Neutrophil (primary cell): ENCODE data around the gene IL19.

Experiments used
- H3K27ac ChIP-seq: fragments of 200-600 bp; sonication (generic); 2 replicates; pipeline ENCODE4 v1.5.1; 2016; ENCODE audit warnings: mild to moderate bottlenecking, moderate library complexity
- H3K27me3 ChIP-seq: fragments of 200-600 bp; sonication (generic); 2 replicates; pipeline ENCODE4 v1.6.0; 2016; ENCODE audit warnings: mild to moderate bottlenecking
- H3K36me3 ChIP-seq: fragments of 200-600 bp; sonication (generic); 2 replicates; pipeline ENCODE4 v1.5.1; 2017
- H3K4me1 ChIP-seq, 2 experiments: fragments of 200-600 bp in 1 of 2; sonication (generic) in 1 of 2; 1 replicate in 1 of 2; 2 replicates in 1 of 2; pipeline versions ENCODE4 v1.5.1 to v1.6.1; 2013 to 2016; ENCODE audit warnings: low read depth in 1 of 2, low read length in 1 of 2, mild to moderate bottlenecking in 1 of 2, moderate library complexity in 1 of 2; ENCODE audit not compliant: control insufficient read depth in 1 of 2, insufficient read depth in 1 of 2
- H3K4me3 ChIP-seq, 2 experiments: fragments of 200-600 bp in 1 of 2; sonication (generic) in 1 of 2; 1 replicate in 1 of 2; 2 replicates in 1 of 2; pipeline ENCODE4 v1.5.1; 2013 to 2016; ENCODE audit warnings: low read depth in 1 of 2, low read length in 1 of 2, mild to moderate bottlenecking in 1 of 2, moderate library complexity in 1 of 2
- H3K9me3 ChIP-seq: fragments of 200-600 bp; sonication (generic); 2 replicates; pipeline ENCODE4 v1.5.1; 2016
- CTCF ChIP-seq: fragments of 200-600 bp; sonication (generic); IDR thresholded peaks from 2 replicates; pipeline ENCODE4 v1.5.1; 2016; ENCODE audit warnings: antibody characterized with exemption

The IL19 gene

GRCh38 chr1:206886831-206887230, 116.3 kb downstream of the IL19 start:
- H3K27ac ChIP-seq: no peak overlapping the region
- no peak overlapping the region for H3K4me3 ChIP-seq
- no peaks in the 10 kb centered on the region for H3K36me3 ChIP-seq
- peaks cover 43% of the 10 kb centered on the region for H3K27me3 ChIP-seq
- no peak for TF ChIP-seq CTCF
- no peaks in the 10 kb centered on the region for H3K9me3 ChIP-seq
- no peaks in the 10 kb centered on the region for H3K4me1 ChIP-seq

GRCh38 chr1:206887701-206888100, 117.1 kb downstream of the IL19 start:
- Histone ChIP-seq H3K36me3 (no peaks in the 10 kb centered on the region), H3K4me3 (no peak overlapping the region), H3K4me1 (no peaks in the 10 kb centered on the region), H3K9me3 (no peaks in the 10 kb centered on the region), H3K27me3 (peaks cover 50% of the 10 kb centered on the region), H3K27ac (no peak overlapping the region)
- no peak for TF ChIP-seq CTCF

GRCh38 chr1:206890125-206891060, 119.8 kb downstream of the IL19 start:
- Histone ChIP-seq H3K27ac (no peak overlapping the region), H3K9me3 (no peaks in the 10 kb centered on the region), H3K27me3 (peaks cover 44% of the 10 kb centered on the region), H3K36me3 (no peaks in the 10 kb centered on the region), H3K4me3 (no peak overlapping the region), H3K4me1 (no peaks in the 10 kb centered on the region)
- TF ChIP-seq CTCF: no peak

- no peak overlapping the region for H3K27ac ChIP-seq
- no peaks in the 10 kb centered on the region for H3K4me1 ChIP-seq
Measured at GRCh38 chr1:206891412-206891811, 120.8 kb downstream of the IL19 start.

More at GRCh38 chr1:206891412-206891811, 120.8 kb downstream of the IL19 start:
- Histone ChIP-seq H3K9me3 (no peaks in the 10 kb centered on the region), H3K36me3 (no peaks in the 10 kb centered on the region), H3K27me3 (peaks cover 42% of the 10 kb centered on the region), H3K4me3 (no peak overlapping the region)
- no peak for TF ChIP-seq CTCF
